Stimulated activated CD8-positive, alpha-beta memory T cell treated with anti-CD3 and anti-CD28 coated beads, Interleukin-15, amount 100 ng/mL, for 48 hours (primary cell): Measurements from ENCODE around the gene STK16.
A peak's percentile ranks its signal among the peaks of the same experiment; 100 is the strongest.

Experiments used
- DNase-seq, 2 donors: peaks; one replicate each; pipeline ENCODE4 v3.0.0-alpha.2; 2020; ENCODE audit warnings: low read depth in 2 of 2

Gene STK16

DNA sequence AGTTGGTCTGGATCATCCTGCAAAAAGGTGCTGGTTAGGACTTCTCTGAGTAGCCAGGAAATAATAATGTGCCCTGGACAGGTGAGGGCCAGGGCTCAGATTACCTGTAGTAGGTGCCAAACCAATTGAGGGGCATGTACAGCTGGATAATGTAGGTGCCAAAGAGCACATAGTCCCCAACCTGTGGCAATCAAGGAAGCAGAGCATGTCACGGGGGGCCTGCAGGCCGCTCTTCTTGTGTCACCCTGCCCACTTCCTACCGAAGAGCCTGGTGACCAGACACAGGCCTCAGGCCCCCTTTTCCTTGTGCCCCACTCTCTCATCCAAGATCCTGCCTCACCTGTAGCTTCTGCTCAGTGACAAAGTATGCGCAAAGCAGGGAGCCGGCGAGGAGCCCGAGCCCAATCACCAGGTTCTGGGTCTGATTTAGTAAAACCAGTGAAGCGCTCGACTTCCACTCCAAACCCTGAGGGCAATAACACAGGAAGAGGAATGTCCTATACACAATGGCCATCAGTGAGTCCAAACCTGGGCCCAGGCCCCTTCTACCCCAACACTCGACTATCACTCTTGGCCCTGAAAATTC, 31.7 kb upstream of the STK16 start:
- DNase-seq: no peak

DNA sequence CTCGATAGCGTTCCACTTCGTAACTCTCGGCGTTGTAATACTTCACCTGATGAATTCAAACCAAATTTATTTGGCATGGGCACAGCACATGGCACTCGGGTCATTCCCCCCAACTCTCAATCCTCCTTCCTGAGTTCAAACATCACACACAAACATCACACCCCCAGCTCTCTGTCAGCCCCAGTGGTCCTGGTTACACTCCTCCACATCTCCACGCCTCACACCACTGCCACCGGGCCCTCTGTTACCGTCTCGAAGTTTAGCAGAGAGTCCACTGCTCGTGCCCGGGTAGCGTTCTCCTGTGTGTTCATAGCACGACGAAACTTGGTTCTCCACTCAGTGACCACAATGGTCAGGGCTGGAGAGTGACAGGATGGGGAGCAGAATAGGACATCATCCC, 31.1 kb upstream of the STK16 start:
- DNase-seq: no peak

DNA sequence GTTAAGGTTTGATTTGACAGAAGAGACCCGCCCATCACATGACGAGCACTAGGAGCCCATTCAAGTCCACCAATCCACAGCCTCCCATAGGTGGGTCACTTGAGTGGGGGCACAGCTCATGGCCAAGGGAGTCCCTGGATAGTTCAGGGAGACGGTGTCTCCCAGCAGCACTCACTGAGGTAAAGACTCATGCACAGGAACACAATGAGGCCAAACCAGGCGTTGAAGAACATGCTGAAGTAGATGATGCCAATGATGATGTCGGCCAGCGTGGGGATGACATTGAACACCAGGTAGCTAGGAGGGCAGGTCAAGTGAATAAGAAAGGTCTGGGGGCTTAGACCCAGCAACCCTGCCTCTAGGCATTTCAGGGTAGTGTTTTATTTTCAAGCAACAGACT, 30.5 kb upstream of the STK16 start:
- DNase-seq: no peak

DNA sequence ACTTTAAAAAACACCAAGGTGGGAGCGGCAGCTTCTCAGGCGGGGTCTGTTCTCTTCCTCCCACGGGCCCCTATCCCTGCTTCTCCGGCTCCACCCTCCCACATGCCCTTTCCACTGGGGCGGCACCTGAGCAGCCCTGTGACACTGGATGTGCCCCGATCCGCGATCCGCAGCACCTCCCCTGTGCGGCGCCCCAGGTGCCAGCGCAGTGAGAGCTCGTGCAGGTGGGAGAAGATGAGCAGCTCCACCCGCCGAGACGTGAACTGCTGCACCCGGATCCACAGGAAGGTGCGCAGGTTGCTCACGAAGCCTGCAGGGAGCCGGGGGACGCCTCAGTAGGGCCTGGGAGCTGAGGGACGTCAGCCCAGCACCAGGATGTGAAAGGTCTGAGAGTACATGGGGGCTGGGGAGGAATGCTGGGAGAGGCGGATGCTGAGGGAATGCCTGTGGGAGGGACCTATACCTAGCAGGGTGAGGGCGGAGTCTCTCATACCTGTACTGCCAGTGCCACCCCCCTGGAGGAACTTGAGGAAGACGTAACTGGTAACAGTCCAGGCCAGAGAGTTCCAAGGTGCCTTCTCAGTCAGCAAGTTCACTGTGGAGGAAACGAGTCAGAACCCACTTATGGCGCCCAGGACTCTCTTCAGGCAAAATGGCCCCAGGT, 29.3 kb upstream of the STK16 start:
- DNase-seq: no peak

DNA sequence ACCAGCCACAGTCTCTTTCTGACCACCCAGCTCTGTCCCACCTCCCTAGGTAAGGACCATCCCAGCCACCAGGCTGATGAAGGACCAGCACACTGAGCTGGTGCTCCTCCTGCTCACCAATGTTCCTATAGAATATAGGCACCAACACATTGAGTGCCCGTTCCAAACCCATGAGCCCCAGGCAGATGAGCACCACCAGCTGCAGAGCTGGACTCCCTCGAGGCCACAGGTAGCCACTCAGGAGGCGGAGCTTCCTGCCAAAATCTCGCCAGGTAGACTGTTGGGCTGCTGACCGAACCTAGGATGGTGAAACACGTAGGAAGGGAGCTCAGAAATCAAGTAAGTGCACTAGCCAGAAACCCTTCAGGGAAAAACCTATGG, 28.8 kb upstream of the STK16 start:
- DNase-seq: no peak

DNA sequence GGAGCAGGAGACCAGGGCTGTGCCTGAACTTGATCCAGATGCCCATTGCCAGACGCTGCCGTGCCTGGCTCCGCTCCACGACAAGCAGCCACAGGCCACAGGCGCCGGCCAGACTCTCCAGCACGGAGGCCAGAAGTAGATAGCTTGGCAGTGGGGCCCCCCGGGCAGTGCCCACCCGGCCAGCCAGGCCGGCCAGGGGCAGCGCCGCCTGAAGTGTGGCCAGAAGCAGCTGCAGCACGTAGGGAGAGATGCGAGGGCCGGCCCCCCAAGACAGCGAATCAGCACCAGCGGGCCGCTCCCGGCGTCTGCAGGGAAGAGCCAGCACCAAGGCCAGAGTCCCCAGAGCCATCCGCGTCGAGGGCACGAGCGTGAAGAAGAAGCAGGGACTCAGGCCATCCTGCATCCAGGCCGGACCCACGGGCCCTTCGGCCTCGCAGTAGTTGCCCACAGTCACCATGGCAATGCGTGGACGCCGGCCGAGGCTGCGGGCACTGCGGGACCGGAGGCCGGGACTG, 27.0 kb upstream of the STK16 start:
- DNase-seq: no peak

DNA sequence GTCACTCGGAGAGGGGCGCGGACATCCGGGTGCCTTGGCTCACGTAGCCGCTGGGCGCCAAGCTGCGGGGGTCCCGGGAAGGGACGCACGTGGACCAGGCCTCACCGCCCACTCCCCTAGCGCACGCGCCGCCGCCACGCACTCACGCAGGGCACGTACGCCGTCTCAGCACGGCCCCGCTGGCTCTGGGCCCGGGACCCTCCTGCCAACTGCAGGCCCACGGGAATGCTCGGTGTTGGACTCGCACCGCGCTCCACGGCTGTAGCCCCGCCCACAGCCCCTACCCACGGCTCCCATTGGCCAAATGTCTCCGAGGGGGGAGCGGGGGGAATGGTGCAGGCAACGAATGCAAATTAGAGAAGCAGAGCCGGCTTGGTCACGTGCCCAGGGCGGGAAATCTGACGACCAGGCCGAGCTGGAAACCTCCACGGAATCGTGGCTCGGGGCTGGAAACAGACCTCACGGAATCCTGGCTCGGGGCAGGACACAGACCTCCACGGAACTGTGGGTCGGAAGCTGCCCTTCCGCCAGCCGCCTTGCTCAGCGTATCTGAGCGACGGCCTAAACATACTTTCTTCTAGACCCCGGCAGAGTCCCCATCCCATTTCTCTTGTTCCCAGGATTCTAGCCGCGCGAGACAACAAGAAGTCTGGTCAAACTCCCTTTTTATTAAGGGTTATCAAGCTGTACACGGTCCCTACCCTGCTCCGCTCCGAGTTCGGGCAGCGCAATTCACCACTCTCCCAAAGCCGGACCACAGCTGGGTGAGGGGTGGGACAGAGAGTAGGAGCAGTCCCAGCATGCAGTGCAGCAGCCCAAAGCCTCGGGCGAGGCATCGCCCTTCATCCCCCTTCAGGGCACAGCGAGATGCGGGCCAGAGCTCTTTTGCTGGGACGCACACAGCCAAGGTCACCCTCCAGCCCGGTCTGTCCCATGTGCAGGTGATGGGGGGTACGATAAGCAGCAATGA, 26.3 kb upstream of the STK16 start, which contains the start of gene ABCB6:
Gene ABCB6, minus strand, starts transcription at position 227 of the 970 bp plus-strand sequence. CDS start 285 bp downstream, outside the sequence.
- DNase-seq: peak; percentile 79 to 86

DNA sequence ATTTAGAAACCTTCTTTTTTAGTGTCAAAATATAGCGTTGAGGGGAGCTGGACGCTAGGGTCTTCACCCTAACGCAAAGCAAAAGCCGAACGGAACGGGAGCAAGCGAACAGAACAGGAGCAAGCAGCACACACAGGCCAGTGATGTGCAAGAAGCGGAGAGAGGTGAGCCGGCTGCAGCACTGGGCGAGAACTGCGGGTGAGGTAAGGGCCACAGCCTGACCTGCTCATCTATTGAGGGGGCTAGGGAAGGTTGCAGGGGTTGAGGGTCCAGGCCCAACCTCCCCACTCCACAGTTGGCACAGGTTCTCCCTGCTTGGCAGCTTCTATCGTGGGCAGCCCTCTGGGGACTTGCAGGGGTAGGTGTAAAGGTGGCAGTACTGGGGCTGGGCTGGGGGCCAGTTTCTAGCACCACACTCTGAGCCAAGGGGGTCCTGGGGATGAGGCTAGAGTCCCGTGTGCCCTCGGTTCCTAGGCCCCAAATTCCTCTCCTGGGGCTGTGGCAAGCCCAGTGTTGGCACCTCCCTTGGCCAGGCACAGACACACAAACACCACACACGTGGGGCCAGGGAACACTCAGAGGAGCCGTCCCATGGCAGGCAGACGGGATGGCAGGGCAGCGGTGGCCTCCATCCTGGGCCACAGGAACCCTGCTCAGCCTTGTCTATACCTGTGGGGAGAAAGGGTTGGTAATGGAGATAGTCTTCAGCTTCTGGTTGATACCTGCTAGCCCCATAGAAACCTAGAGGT, 25.3 kb upstream of the STK16 start:
- DNase-seq: no peak

DNA sequence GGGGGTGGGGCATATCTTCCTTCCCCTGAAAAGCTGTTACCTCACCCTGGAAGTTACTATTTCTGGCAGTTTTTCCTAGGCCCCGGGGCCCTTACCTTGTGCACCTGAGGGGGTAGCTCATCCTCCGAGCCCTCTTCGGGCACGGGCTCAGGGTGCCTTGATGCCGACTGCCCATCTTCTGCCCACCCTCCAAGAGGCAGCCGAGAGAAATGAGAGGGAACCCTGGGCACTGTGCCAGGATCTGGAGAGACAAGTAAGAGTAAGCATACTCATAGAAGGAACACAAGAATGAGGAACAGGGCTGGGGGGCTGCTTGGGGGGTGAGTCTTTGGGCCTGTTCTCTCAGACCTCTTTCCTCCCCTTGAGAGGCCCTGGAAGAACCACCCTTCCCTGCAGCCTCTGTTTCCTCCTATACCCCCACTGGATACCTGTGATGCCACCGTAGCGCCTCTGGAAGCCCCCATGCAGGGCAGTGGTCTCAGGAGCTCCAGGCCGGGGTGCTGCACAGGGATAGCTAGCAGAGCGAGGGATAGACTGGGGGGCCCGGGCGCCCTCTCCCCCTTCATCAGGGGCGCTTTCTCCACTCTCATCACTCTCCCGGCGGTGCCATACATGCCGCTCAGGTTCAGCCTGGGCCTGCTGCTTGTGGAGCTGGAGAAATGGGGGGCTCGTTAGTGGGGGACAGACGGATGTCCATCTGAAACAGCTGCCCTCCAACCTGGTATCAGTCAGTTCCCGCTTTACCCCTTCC, 24.5 kb upstream of the STK16 start:
- no peak for DNase-seq

DNA sequence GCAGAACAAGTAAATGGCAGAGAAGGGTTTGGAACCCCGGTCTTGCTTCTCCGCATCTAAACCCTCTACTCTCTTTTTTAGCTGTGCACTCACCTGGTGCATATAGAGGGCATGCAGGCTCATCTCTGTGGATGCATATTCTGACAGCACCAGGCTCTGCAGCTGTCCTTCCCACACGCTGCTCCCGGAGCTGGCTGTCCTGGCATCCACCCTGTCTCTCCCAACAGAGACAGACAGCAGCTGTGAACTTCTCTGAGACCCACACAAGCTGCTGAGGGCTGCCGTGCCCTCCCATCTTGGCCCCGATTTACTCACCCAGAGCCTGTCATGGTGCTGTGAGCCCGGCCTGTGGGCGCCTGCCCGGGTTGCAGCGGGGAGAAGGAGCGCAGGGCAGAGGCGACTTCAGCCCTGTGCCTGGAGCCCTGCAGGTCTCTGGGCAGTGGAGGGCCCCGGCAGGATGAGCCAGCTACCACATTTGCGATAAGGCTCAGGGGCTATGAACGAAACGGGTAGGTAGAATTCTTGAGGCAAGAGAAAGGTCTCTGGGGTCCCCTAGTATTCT, 23.2 kb upstream of the STK16 start:
- no peak for DNase-seq

DNA sequence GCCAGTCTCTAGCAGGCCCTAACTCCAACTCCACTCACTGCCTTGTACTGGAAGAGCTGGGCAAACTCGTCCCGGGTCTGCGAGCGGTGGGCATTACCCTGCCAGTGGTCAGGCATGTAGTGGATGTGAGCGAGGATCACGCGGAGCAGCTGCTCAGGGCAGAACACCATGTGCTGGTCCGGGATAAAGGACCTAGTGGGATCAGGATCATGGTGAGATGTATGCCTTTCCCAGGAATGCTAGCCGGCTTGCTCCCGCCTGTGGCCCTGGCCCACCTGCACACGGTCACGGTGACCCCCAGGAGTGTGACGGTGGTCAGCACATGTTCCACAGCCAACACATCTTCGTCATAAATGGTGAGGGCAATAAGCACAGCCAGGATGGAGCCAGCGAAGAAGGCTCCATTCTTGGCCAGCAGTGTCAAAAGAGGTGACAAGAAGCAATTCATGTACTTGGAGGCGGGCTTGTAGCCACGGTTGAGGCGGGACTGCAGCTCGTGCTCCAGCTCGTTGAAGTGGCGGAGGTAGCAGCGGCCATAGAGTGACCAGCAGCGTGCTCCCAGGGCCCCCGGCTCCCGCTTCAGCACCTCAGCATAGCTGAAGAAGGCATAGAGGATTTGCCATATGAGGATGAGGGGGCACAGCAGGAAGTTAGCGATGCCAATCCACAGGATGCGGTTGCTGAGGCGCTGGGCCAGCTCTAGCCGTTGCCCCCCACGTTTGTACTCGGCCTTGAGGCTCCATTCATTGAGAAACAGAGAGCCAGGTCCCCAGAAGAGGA, 21.3 kb upstream of the STK16 start:
- DNase-seq: no peak

DNA sequence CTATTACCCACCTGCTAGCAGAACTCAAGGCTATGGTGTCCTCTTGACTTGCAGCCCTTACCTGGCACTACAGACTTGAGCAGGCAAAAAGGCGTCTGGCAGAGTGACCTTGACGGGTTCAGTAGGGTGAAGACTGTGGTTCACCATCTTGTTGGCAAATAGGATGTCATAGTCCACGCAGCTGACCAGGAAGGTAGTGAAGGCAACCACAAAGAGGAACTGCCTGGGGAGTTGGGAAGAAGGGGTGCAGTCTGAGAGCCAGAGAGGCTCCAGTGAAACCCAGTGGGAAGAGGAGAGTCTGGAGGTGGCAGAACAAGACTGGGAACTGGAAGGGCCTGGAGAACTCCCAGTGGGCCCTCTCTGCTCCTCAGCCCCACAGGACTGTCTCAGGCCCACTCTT, 19.9 kb upstream of the STK16 start:
- no peak for DNase-seq

DNA sequence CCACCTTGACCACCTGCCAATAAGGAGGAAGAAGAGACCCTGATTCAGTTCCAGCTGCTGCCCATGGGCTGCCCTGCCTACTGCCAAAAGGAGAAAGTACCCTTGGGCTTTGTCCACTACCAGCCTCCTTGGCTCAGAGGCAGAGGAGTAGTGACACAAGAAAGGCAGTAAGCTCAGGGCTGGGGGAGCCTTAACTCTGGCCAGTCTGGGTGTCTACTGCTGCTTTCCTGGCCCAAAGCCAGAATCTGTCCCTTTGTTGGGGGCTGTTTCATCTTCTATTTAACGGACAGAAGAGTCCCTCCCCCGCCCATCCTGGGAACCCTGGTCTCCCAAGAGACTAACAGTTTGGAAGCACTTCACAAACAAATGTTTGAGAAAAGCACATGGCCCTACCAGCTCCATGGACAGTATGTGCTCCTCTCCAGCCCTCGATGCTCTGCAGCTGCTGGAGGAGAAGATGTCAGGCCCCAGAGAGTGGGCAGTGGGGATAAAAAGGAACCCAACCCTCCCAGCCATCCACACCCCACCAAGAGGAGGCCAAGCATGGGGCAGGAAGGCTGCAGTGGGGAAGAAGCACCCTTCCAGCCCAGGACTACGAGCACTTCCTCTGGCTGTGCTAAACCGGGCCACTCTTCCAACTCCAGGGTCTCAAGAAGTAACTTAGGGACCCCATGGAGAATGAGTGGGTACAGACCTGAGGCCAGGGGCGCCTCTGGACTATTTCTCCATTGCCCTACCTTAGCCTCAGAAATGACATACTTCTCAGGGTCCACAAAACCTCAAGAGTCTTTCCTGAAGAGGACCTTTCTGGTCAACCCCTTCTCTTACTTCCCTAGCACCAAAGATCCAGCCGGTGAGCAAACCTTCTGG, 17.0 kb upstream of the STK16 start:
- no peak for DNase-seq

DNA sequence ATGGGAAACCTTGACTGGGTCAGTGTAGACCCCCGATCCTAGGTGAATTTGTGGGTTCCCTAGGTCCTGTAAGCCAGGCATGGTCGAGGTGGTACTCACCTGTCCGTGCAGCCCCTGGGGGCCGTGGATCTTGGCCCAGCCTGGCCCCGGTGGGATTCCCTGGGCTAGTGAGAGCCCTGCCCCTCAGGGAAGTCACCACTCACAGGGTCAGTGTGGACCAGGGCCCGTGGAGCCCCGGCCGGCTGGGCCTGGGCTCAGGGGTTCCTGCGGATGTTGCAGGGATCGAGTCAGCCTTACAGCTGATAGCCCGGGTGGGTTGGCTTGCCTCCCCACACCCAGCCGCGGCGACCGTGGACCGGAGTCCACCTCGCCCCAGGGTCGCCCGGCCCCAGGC, 16.4 kb upstream of the STK16 start:
- DNase-seq: no peak

DNA sequence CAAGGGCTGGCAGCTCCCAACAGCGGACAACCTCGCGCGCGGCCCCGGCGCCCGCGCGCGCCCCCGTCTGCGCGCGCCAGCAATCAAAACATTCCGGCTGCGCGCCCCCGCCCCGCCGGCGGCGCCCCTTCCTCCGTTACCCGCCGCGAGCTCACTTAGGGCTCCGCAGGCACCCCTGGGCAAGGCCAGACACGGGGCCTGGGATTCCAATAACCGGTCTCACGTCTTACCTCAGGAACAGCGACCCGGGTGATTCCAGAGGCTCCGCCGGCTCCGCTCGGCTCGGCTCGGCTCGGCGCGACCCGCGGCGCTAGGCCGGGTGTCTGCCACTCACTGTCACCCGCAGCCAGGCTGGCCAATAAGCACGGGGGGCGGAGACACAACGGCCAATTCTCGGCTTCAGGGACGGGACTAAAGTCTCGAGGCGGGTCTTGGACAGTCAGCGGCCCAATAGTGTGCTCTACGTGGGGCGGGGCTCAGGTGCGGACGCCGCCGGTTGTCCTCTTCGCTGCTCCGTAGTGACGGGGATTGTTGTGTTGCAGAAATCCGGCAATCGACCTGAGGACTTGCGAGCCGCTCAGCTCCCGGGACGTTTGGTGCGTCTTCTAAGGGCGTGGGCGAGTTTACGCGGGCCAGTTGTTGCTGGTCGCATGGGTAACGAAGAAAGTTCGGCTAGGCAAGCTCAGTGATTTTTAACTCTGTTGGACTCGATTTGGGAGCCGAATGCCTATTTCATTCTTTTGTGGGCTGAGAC, 15.8 kb upstream of the STK16 start, which contains the start of the genes ANKZF1 and ATG9A:
Gene ANKZF1, plus strand, starts transcription at position 502 of the 754 bp plus-strand sequence. CDS start 452 bp downstream, outside the sequence.
Gene ATG9A, minus strand, starts transcription at position 332 of the 754 bp plus-strand sequence. CDS start 1,612 bp downstream, outside the sequence.
- peak; percentile 99 for DNase-seq

DNA sequence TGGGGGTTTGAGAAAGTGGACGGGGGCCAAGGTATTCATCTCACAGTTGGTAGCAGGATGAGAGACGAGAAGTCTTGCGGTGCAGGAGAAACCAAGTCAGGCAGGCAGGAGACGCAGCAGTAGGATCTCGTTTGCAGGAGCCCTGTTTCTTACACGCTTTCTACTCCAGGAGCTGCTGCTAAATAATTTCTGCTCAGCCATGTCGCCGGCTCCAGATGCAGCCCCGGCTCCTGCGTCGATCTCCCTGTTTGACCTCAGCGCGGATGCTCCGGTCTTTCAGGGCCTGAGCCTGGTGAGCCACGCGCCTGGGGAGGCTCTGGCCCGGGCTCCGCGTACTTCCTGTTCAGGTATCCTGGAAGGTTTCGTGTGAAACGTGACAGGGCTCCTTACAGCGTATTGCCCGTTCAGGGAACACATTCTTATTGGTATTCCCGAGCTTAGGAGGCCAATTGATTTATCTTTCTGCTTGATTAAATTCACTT, 15.2 kb upstream of the STK16 start:
- no peak for DNase-seq

DNA sequence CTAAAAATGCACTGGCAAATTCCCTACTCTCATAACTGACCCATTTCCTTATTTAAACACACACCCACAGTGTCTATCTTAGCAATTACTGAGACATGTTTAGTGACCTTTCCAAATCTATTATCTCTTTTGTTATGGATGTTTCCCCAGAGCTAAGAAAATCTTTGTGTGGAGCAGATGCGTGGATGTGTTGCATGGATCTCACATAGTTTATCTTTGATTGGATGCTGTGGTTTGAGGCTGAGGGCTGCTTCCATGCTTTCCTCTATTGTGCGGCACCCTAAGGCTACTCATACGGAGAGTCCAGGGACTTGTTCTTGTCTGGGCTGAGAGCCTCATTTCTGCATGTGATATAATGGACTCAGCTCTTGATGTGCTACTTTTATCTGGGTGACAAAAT, 10.9 kb upstream of the STK16 start:
- no peak for DNase-seq

DNA sequence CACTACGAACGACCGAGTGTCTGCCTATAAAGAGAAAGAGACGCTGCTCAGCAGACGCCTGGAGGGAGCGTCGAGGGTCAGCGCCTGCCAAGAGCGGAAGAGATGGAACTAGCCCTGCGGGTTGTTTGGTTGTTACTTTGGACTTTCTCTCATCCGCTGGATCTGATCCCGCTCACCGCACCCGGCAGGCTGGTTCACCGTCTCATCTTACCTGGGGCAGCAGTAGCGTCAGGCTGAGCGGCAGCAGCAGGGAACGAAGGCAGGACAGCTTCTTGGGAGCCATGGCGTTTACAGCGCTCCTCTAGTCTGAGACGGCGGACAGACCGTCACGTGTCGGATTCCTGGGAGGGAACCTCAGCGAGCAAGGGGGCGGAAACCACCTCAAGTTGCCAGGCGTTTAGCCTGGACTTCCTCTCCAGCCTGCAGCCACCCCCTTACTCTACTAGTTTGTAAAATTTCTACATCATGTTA, 2.0 kb upstream of the STK16 start:
- DNase-seq: no peak
